GM19324 (cell line): ENCODE data around the gene RASAL3.
"Not testable (repeated sequence)": the region's sequence is repeated elsewhere in the genome, so short reads cannot be mapped to it uniquely, and the experiment has no call there.

Experiments
- ATAC-seq: cut with Tn5 transposase; IDR thresholded peaks from one replicate; pipeline ENCODE4 v1.9.1; 2021; ENCODE audit warnings: mild to moderate bottlenecking, moderate library complexity; ENCODE audit not compliant: unreplicated experiment, low FRiP score

Gene RASAL3

DNA sequence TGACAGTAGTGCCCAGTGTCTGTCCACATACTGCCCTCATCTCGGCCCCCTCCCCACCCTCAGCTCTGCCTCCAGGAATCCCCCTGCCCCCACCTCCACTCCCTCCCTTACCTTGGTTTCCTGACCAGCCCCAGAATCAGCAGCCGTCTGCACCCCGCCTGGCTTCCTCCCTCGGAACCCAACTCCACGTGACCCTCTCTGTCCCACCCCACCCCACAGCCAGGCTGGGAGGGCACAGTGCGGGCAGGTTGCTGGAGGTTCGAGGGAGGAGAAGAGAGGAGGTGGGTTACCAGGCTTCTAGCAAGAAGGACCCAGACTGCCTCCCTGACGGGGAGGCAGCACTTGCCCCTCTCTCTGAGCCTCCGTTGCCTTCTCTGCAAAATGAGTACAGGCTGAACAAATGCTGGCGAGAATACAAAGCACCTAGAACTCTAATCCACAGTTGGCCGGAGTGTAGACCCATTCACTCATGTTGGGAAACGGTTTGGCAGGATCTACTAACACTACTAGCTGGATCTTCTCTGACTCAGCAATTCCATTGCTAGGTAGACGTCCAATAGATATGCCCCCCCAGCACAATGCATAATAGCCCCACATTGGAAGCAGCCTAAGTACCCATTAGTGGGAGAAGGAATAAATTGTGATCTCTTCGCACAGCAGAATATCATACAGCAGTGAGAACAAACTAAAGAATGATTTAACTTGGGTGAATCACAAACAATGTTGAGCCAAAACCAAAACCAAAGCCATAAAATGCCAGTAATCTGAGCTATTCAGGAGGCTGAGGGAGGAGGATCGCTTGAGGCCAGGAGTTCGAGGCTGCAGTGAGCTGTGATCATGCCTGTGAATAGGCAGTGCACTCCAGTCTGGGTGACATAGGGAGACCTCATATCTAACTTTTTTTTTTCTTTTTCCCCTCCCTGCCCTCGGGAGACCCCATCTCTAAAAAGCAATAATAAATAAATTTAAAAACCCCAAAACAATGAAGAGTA, at the start of gene RASAL3:
TSS of gene RASAL3 (minus strand) at position 151 of the 992 bp plus-strand sequence. CDS start 186 bp downstream, outside the sequence.
- ATAC-seq, result no peak

DNA sequence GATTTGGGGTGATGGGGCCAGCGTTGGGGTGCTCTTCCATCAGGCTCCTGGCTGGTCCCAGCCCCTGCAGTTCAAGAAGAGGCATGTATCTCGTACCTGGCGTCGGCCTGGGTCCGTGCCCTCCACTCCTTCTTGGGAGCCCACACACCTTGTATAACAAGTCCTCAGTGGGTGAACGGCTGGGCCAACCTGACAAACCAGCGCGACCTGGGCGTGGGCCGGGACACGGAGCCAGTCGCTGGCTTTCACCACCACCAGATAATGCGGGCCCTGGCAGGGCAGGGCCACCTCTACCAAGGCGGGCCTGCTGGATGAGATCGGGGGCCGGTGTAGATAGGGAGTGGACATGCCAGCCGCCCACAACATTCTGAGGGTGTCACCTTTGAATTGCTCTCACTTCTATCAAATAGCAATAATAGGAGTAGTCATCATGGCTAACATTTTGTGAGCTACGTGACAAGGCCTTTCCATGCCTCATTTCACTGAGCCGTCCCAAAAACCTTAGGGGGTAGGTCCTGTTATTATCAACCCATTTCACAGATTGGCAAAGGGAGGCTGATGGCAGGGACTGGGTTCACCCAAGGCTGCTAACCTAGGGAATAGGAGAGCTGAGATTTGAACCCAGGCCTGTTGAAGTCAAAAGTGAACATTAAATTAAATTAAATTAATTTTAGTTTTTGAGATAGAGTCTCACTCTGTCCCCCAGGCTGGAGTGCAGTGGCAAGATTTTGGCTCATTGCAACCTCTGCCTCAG, 47.5 kb upstream of the RASAL3 start:
- no peak for ATAC-seq

DNA sequence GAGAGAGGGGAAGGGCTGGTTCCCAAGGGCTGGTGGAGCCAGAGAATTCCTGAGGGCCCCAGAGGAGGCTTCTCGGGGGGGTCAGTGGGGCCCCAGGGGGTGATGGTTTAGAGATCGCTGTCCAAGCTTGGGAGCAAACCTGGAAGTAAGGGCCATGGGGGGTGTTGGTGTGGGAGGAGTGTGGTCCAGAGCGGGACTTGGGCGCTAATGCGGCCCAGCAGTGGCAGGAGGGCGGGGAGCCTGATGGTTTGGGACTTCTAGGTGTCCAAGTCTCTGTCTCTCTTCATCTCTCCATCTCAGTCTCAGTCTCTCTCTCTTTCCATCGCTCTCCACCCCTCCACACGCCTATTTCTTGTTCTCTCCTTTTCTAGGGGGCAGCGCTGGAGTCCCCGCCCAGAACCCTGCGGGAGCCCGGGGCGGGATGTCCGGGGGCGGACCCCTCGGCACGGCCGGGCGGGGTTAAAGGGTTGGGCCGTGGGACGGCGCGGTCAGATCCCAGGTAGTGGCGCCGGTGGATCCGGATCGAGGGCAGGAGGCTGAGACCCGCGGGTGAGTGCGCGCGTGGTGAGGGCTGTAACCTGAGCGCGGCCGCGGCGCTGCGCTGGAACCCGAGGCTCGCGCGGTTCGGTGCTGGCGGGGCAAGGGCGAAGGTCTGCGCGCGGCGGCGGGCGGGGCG, 43.8 kb upstream of the RASAL3 start, which contains the start of gene CYP4F22:
TSS of gene CYP4F22 (plus strand) at position 491 of the 676 bp plus-strand sequence. CDS start 16,812 bp downstream, outside the sequence.
- no peak for ATAC-seq

DNA sequence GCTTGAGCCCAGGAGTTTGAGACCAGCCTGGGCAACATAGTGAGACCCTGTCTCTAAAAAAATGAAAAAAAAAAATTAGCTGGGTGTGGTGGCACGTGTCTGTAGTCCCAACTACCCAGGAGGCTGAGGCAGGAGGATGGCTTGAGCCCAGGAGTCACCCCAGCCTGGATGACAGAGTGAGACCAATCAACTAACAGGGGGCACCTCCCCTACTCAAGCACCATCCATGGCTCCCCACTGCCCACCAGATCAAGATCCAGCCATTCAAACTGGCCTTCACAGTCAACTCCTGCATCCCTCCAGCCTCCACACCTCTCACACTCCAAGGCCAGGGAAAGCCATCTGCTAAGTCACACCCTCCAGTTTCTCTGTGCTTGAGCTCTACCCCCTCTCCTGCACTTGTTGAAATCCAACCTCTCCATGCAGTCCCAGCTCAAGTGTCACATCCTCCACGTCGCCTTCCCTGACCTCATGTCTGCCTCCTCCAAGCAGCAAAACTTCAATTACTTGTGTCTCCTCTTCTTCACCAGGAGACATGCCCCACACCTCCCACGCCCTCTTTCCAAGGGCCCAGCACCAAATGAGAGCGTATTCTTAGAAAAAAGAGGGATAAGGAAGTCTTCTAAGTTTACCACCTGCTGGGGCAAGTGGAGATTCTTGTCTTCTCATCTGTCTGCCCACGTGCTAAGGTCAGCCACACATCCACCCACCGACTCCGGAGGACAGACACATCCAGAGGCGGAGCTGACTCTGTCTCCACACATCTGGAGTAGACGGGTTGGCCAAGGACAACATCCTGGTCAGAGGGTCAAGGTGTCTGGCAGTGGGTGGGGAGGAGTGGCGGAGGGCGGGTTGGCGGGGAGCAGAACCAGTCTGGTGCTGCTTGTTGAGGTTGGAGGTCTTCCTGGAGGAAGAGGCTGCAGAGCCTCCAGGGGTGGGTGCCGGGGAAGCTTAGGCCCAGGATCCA, 43.0 kb upstream of the RASAL3 start:
- ATAC-seq, result no peak

DNA sequence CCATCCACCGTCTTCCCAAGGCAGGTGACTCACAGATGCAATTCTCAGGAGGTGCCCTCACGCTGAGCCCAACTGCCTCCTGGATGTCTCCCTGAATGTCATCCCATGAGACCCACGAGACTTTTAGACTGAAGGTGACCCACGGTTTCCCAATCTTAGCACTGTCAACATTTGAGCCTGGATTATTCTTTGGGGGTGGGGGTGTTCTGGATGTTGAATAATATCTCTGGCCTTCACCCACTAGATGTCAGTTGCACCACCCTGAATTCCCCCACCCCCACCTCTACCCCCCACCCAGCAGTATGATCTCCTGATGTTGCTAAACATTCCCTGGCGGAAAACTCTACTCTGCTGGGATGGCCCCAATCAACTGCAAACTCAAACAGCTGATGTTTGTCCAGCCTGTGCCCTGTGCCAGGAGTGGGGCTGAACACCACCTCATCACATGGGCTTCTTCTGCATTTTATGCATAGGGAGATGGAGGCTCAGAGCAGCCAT, 41.8 kb upstream of the RASAL3 start:
- ATAC-seq, result no peak

DNA sequence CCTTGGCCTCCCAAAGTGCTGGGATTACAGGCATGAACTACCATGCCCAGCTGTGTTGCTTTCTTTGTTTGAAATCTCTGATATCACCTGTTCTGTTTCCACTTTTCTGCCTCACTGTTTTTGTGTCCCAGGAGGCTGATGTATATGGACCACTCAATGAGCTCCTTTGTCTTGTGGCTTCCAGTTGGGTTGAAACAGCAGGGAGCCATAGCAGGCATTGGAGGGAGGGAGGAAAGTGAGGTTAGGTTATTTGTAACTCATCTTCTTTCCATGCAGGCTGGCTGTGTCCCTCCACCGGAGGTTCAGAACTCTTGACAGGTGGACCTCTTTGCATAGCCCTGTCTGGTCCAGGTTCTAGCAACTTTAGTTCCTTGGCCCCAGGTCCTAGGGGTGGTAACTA, 37.9 kb upstream of the RASAL3 start:
- no peak for ATAC-seq

DNA sequence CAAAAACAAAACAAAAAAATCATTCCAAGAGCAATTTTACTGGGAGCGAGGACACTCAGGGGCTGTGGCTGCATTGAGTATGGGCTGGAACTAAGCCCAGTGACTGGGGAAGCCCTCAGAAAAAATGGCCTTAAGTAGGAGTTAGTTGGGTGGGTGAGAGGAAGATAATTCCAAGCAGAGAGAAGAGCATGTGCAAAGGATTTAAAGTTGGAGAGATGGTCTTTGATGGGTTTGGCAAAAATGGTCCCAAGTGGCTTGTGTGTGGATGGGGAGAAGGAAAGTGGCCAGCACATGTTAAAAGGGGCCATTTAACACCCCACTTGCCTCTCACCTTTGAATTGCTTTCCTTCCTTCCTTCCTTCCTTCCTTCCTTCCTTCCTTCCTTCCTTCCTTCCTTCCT, 37.3 kb upstream of the RASAL3 start:
- ATAC-seq, result no peak

DNA sequence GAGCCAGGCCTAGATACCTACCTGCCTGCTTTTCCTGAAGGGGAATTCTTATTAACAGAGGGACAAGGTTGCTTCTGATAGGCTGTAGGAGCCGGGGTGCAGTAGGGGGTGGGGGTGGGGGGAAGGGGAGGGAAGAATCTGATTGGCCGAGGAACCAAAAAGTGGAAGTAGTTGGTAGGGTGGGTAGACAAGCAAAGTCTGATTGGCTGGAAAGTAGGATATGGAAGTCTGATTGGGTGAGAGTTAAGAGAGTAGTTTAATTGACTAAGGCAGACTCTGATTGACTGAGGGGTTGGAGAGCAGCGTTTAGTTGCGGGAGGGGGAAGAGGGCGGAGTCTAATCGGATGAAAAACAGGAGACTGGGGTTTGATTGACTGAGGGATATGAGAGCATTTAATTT, 34.6 kb upstream of the RASAL3 start:
- no peak for ATAC-seq

DNA sequence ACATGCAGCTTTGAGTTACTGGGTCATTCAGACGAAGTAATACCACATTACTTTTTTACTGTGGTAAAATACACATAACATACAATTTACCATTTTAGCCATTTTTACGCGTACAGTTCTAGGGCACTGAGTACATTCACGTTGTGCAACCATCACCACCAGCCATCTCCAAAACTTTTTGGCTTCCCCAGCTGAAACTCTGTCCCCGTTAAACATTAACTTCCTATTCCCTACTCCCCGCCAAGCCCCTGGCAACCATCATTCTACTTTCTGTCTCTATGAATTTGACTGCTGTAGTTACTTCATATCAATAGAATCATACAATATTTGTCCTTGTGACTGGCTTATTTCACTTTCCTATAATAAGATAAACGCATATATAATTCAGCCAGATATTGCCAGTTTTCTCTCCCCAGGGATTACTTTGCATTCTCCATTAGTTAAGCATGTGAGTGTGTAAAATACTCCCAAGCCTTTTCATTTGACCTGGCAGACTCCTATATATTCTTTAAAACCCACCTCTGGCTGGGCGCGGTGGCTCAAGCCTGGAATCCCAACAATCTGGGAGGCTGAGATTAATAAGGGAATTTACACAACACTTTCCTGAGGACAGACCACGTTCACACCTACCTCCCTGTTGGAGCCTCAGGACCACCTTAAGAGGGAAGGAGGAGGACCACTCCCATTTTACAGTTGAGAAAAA, 34.0 kb upstream of the RASAL3 start:
- no peak for ATAC-seq

DNA sequence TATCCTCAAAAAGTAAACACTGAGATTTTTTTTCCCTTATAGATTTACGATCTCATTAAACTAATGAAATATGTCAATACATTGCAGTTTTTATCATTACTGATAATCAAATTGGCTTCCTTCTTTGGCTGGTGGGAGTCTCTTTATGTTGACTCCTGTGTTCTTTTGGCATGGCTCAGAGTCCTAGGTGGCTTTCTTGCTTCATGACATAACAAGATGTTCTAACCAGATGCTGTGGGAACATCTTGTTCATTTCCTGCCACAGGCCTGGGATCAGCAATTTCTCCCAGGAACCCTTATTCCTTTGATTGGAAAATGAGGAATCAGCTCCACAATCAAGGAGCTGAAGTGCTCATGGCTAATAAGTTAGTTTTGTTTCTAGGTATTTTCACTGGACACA, 30.8 kb upstream of the RASAL3 start:
- no peak for ATAC-seq

DNA sequence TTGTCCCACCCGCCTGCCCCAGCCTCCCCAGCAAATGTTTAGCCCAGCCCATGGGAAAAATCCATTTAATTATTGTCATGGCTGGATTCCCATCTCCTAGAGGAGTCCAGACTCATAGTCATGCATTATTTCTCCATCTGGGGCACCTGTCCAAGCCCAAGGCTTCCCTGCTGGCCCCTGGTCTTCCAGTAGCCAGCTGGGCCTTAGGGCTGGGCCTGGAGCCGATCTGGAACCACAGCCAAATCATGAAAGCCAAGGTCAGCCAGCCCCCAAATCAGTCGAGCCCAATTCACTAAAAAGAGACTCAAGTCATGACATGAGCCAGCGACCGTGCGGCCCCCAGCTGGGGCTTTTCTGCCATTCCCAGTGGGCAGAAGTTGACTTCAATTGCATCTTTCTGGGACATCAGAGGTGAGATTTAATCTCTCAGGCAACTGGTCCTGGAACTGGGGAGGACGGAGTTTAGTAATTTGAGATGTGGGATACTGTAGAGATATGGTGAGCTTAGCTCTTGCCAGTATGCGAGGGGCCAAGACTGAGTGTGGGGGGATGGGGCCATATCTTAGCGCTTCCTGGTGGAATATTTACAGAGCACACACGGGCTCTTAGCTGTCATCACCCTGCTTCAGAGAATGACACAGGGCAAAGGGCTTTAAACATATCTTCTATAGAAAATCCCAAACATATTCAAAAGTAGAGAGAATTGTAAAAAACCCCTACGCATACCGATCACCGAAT, 24.3 kb upstream of the RASAL3 start:
- no peak for ATAC-seq

DNA sequence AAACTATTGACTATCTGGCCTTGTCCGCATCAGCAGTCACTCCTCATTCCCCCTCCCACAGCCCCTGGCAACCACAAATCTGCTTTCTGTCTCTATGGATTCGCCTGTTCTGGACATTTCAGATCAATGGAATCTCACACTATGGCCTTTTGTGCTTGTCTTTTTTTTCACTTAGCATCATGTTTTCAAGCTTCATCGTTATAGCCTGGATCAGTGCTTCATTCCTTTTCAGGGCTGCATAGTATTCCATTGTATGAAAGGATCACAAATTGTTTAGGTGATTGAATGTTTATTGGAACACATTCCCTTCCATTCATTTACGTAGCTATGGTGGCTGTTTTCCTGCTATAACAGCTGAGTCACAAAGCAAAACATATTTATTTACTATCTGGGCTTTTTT, 22.7 kb upstream of the RASAL3 start:
- no peak for ATAC-seq

DNA sequence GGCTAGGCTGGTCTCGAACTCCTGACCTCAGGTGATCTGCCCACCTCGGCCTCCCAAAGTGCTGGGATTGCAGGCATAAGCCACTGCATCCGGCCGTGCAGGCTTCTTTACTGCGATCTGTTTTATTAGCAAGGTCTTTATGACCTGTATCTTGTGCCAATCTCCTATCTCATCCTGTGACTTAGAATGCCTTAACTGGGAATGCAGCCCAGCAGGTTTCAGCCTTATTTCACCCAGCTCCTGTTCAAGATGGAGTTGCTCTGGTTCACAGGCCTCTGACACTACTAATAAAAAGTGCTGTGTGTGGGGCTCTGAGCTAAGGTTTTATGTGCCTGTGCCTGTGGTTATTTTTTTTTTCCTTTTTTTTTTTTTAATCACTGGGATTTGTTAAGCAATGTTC, 21.4 kb upstream of the RASAL3 start:
- ATAC-seq, result not testable (repeated sequence)

DNA sequence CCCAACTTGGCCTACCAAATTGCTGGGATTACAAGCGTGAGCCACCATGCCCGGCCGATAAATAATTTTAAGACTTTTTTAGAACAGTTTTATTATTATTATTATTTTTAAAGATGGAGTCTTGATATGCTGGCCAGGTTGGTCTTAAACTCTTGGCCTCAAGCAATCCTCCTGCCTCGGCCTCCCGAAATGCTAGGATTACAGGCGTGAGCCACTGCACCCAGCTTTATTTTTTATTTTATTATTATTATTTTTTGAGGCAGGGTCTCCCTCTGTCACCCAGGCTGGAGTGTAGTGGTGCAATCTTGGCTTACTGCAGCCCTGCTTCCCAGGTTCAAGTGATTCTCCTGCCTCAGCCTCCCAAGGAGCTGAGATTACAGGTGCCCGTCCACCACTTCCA, 16.7 kb upstream of the RASAL3 start:
- ATAC-seq, result not testable (repeated sequence)

DNA sequence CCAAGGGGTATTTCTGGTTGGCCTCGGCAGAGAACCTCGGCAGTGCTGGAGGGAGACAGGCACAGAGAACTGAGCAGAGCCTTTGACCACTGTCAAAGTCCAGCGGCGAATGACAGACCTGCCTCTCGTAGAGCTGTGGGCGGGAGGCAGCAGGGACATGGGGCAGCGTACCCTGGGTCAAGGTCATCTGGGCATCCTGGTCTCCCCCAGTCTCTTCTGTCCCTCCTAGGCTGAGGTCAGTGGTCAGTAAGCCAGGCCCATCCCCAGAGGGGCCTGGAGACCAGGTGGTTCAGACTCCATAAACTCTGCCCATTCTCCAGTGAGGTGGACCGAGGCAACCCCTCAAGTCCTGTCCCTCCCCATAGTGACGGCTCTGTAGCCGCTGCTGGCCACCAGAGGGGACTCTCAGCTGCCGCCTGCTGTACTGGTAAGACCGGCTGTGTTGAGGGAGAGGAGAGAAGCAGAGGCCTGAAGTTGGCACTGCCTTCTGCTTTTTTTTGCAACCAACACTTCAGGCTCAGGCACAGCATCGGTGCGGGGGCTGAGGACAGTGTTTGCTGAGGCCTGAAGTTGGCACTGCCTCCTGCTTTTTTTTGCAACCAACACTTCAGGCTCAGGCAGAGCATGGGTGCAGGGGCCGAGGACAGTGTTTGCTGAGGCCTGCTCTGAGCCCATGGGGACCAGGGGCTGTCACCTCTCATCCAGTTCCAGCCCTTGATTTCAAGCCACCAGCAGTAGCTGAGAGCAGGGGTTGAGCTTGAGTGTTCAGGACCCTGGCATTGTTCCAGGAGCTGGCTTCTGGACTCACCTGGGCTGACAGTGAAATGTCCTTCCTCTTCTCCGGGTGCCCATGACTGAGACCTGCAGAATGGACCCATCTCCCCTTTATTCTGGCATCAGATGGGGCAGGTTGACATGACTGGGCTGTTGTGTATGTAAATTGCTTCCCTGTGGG, 15.3 kb upstream of the RASAL3 start, which contains the start of gene PGLYRP2:
TSS of gene PGLYRP2 (minus strand) at position 111 of the 955 bp plus-strand sequence. CDS start 130 bp downstream, outside the sequence.
- ATAC-seq, result no peak

DNA sequence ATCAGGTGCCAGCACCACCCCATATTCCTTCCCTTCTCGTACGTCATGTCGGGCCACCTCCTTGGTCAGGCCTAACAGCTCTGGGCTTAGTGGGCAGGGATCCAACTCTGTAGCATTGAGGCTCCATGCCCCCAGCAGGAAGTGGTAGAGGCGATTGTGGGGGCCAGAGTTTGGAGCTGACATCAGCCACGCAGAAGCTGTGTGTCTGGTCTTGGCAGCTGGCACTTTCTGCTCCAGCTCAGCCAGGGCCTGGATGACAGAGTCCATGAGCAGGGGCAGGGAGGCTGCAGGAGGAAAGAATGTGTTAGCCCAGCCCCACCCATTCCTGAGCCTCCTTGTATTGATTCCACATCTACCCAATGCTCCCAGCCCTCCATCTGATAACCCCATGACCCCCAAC, 12.0 kb upstream of the RASAL3 start:
- ATAC-seq, result no peak

DNA sequence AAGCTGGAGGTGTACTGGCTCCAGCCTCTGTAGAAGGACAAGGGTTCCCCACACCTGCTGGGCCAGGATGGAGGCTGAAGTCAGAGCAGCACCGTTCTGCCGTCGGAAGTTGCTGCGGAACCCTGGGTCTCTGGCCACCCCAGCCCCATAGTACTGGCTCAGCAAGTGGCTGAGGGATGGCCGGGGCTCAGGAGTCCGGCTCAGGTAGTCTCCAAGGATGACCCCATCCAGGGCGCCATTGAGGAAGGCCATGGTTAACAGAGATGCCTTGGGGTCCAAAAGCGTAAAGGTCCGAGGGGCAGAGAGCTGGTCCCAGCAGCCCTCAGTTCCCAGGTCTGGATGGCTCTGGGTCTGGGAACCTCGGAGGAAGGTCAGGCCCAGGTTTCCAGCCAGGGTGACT, 11.3 kb upstream of the RASAL3 start:
- ATAC-seq, result no peak
